Chondrocyte (in vitro differentiated cells): ENCODE data around the gene APELA. TPM values are rescaled to one million over a fixed set of nuclear protein-coding genes. Genes with fewer than 3 reads are reported as not detected.

ENCODE experiments used
- DNase-seq: peaks from one replicate; pipeline ENCODE4 v3.0.0; 2021; ENCODE audit warnings: mixed read lengths, low spot score
- H3K27ac Mint-ChIP-seq: one replicate; pipeline ENCODE4 v1.8.0; 2021; ENCODE audit warnings: mild to moderate bottlenecking, moderate library complexity, mixed read lengths; ENCODE audit not compliant: unreplicated experiment
- H3K27me3 Mint-ChIP-seq: 2 replicates; pipeline ENCODE4 v1.8.0; 2021; ENCODE audit warnings: low read depth, mixed read lengths
- H3K36me3 Mint-ChIP-seq: 2 replicates; pipeline ENCODE4 v1.8.0; 2021; ENCODE audit warnings: low read depth, mixed read lengths
- H3K4me1 Mint-ChIP-seq: 2 replicates; pipeline ENCODE4 v1.8.0; 2021; ENCODE audit warnings: low read depth, mild to moderate bottlenecking, mixed read lengths
- H3K4me3 Mint-ChIP-seq: one replicate; pipeline ENCODE4 v1.8.0; 2021; ENCODE audit warnings: mild to moderate bottlenecking, moderate library complexity, mixed read lengths; ENCODE audit not compliant: unreplicated experiment
- H3K9me3 Mint-ChIP-seq: 2 replicates; pipeline ENCODE4 v1.8.0; 2021; ENCODE audit warnings: low read depth, mixed read lengths
- CTCF ChIP-seq: fragments of 200-600 bp; sonication (generic); IDR thresholded peaks from 2 replicates; pipeline ENCODE4 v1.5.0; 2021; ENCODE audit warnings: antibody characterized with exemption, mild to moderate bottlenecking, moderate library complexity
- long read RNA-seq: library from polyadenylated mRNA; stranded (forward); transcript quantifications from one replicate; pipeline ENCODE4 v2.0.0, GENCODE V29; 2021
- total RNA-seq: library from RNA; stranded (reverse); gene quantifications from 3 replicates; pipeline ENCODE4 v1.2.1, GENCODE V29; 2021

The APELA gene
- not detected in 3 replicates for total RNA-seq
- long read RNA-seq: 0 reads

- Mint-ChIP-seq H3K36me3 (no peaks in the 10 kb centered on the region), H3K4me3 (no peak within 1 kb of the TSS), H3K9me3 (peaks cover 3% of the 10 kb centered on the region), H3K27me3 (peaks cover 16% of the 10 kb centered on the region), H3K4me1 (peaks cover 6% of the 10 kb centered on the region), H3K27ac (no peak within 1 kb of the TSS)
- no peak for DNase-seq
- TF ChIP-seq CTCF: no peak
Measured at GRCh38 chr4:164876700-164877324, at the start of gene APELA. Gene APELA (plus strand): TSS chr4:164877178. CDS start chr4:164877332, 154 bp downstream.

GRCh38 chr4:164828955-164829354 is 48.0 kb upstream of the APELA start:
- H3K9me3 Mint-ChIP-seq: no peaks in the 10 kb centered on the region
- no peak for DNase-seq
- no peaks in the 10 kb centered on the region for H3K36me3 Mint-ChIP-seq
- H3K4me3 Mint-ChIP-seq: no peak overlapping the region
- H3K4me1 Mint-ChIP-seq: no peaks in the 10 kb centered on the region
- no peak for TF ChIP-seq CTCF
- H3K27me3 Mint-ChIP-seq: peaks cover 4% of the 10 kb centered on the region
- no peak overlapping the region for H3K27ac Mint-ChIP-seq

GRCh38 chr4:164846566-164846965 is 30.4 kb upstream of the APELA start:
- Mint-ChIP-seq H3K4me1 (no peaks in the 10 kb centered on the region), H3K4me3 (no peak overlapping the region), H3K36me3 (peaks cover 2% of the 10 kb centered on the region), H3K27ac (no peak overlapping the region), H3K9me3 (no peaks in the 10 kb centered on the region), H3K27me3 (peaks cover 11% of the 10 kb centered on the region)
- TF ChIP-seq CTCF: no peak
- no peak for DNase-seq

GRCh38 chr4:164847016-164847415 is 30.0 kb upstream of the APELA start:
- H3K36me3 Mint-ChIP-seq: peaks cover 2% of the 10 kb centered on the region
- no peaks in the 10 kb centered on the region for H3K4me1 Mint-ChIP-seq
- no peak for DNase-seq
- H3K27ac Mint-ChIP-seq: no peak overlapping the region
- H3K4me3 Mint-ChIP-seq: no peak overlapping the region
- H3K9me3 Mint-ChIP-seq: no peaks in the 10 kb centered on the region
- peaks cover 11% of the 10 kb centered on the region for H3K27me3 Mint-ChIP-seq
- TF ChIP-seq CTCF: no peak

- Mint-ChIP-seq H3K9me3 (peaks cover 3% of the 10 kb centered on the region), H3K4me3 (no peak overlapping the region), H3K27me3 (peaks cover 11% of the 10 kb centered on the region), H3K27ac (no peak overlapping the region), H3K4me1 (no peaks in the 10 kb centered on the region), H3K36me3 (peaks cover 2% of the 10 kb centered on the region)
- no peak for DNase-seq
- no peak for TF ChIP-seq CTCF
Measured at GRCh38 chr4:164847967-164848649, 28.9 kb upstream of the APELA start.
